ENCODE data around the gene NPFF.

Gene NPFF

GRCh38 chr12:53474819-53475218, 32.5 kb downstream of the NPFF start:
- no peak for DNase-seq (ENCODE audit: low read depth)

GRCh38 chr12:53474077-53474476, 33.2 kb downstream of the NPFF start:
- DNase-seq (ENCODE audit: low read depth): no peak
- H3K4me3 ChIP-seq (ENCODE audit: control insufficient read depth, low read depth, low read length): no peak overlapping the region
- no peak for TF ChIP-seq CTCF (conservative IDR thresholded peaks at IDR 0.05; ENCODE audit: control insufficient read depth, insufficient read depth, low read depth, low read length)

More at GRCh38 chr12:53474819-53475218, 32.5 kb downstream of the NPFF start:
- no peak for TF ChIP-seq CTCF (conservative IDR thresholded peaks at IDR 0.05; ENCODE audit: control insufficient read depth, insufficient read depth, low read depth, low read length)
- no peak overlapping the region for H3K4me3 ChIP-seq (ENCODE audit: control insufficient read depth, low read depth, low read length)

GRCh38 chr12:53472056-53472582, 35.2 kb downstream of the NPFF start:
- H3K4me3 ChIP-seq (ENCODE audit: control insufficient read depth, low read depth, low read length): no peak overlapping the region
- no peak for DNase-seq (ENCODE audit: low read depth)
- TF ChIP-seq CTCF (conservative IDR thresholded peaks at IDR 0.05; ENCODE audit: control insufficient read depth, insufficient read depth, low read depth, low read length): no peak

- DNase-seq (ENCODE audit: low read depth): no peak
- H3K4me3 ChIP-seq (ENCODE audit: control insufficient read depth, low read depth, low read length): no peak overlapping the region
- TF ChIP-seq CTCF (conservative IDR thresholded peaks at IDR 0.05; ENCODE audit: control insufficient read depth, insufficient read depth, low read depth, low read length): no peak
Observed at GRCh38 chr12:53468282-53468681, 39.0 kb downstream of the NPFF start.

GRCh38 chr12:53467880-53468279, 39.4 kb downstream of the NPFF start:
- TF ChIP-seq CTCF (conservative IDR thresholded peaks at IDR 0.05; ENCODE audit: control insufficient read depth, insufficient read depth, low read depth, low read length): no peak
- no peak for DNase-seq (ENCODE audit: low read depth)
- H3K4me3 ChIP-seq (ENCODE audit: control insufficient read depth, low read depth, low read length): no peak overlapping the region

GRCh38 chr12:53467082-53467481, 40.2 kb downstream of the NPFF start:
- DNase-seq (ENCODE audit: low read depth): no peak
- no peak for TF ChIP-seq CTCF (conservative IDR thresholded peaks at IDR 0.05; ENCODE audit: control insufficient read depth, insufficient read depth, low read depth, low read length)
- no peak overlapping the region for H3K4me3 ChIP-seq (ENCODE audit: control insufficient read depth, low read depth, low read length)

- DNase-seq (ENCODE audit: low read depth): no peak
- TF ChIP-seq CTCF (conservative IDR thresholded peaks at IDR 0.05; ENCODE audit: control insufficient read depth, insufficient read depth, low read depth, low read length): no peak
Observed at GRCh38 chr12:53466640-53467039, 40.6 kb downstream of the NPFF start.

More at GRCh38 chr12:53466640-53467039, 40.6 kb downstream of the NPFF start:
- no peak overlapping the region for H3K4me3 ChIP-seq (ENCODE audit: control insufficient read depth, low read depth, low read length)
